ENCODE data around the gene IPCEF1. TPM values are rescaled to one million over a fixed set of nuclear protein-coding genes. Genes with fewer than 3 reads are reported as not detected.

IPCEF1 gene
- total RNA-seq, 1 experiment from 2014 or later = 0.48 TPM

DNA sequence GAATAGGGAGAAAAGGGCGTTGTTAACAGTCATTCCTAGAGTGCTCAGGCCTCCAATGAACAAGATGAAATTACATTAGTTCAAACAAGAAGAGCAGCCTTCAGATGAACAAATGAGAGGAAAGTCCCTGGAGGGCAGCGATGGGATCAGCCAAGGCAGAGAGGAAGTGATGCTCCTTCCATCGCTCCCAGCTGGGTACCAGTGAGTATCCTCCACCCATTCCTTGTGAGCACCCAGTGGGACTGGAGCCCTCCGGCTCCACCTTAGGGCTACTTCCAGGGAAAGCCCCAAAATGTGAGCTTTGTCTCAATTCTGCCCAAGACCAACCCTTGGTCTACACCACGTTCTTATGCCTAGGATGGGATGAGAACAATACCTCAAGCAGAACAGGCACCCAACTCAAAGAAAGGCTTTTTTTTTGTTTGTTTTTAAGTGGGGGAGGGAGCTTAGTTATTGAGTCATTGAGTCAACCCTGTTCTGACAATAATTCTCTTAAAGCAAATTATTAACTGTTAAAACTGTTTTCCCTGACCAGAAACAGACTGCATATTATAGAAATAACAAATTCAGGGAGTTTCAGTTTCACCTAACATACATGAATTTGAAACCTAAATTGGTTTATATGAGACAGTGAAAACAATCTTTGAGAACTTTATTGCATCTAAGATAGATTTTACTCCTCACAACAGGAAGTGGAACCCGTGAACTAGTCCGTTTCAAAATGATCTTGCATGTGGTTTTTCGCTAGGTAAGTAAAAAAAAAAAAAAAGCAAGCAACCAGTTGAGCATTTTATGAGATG lies 106.9 kb downstream of the IPCEF1 start:
- 0 out of 5 replicates have a peak, but pooled peaks cover 0 to 2% of the 10 kb centered on the region in 2 experiments for H3K9me3 Mint-ChIP-seq
- Histone ChIP-seq H4K8ac (replicated peaks; ENCODE audit: insufficient read length, low read depth, low read length) (no peak overlapping the region), H2BK15ac (ENCODE audit: low read depth, low read length) (no peak overlapping the region), H2BK12ac (ENCODE audit: insufficient read length, low read depth, low read length) (no peak overlapping the region), H3K18ac (ENCODE audit: insufficient read length, low read depth, low read length) (no peak overlapping the region), H2AFZ (ENCODE audit: low read length) (no peak overlapping the region), H3K9me3 (ENCODE audit: control insufficient read depth, low read depth, low read length) (no peaks in the 10 kb centered on the region), H3K9ac (ENCODE audit: extremely low read depth, insufficient read length, low read length) (no peak overlapping the region), H3K27me3 (ENCODE audit: insufficient read depth, low read length) (no peaks in the 10 kb centered on the region), H3K23me2 (ENCODE audit: insufficient read length, low read depth, low read length, poor library complexity, severe bottlenecking) (no peaks in the 10 kb centered on the region), H3K79me1 (ENCODE audit: insufficient read depth, low read depth, low read length, poor library complexity, severe bottlenecking) (no peaks in the 10 kb centered on the region), H4K20me1 (ENCODE audit: control insufficient read depth, insufficient read depth, insufficient read length) (no peaks in the 10 kb centered on the region), H3T11ph (ENCODE audit: low read length) (no peak overlapping the region), H3K4ac (ENCODE audit: low read depth, low read length) (no peak overlapping the region), H2BK5ac (ENCODE audit: insufficient read length, low read length) (no peak overlapping the region), H3K4me1 (ENCODE audit: insufficient read depth, low read length) (peaks cover 3% of the 10 kb centered on the region; the same call in 1 of the 2 replicates), H3K23ac (ENCODE audit: insufficient read length, low read depth, low read length) (no peak overlapping the region), H3K4me2 (ENCODE audit: insufficient read depth, insufficient read length, low read length) (no peak overlapping the region), H3K56ac (ENCODE audit: insufficient read length, low read depth, low read length) (no peak overlapping the region), H2BK20ac (ENCODE audit: low read depth, low read length, poor library complexity, severe bottlenecking) (no peak overlapping the region), H4K91ac (ENCODE audit: insufficient read length, low read depth, low read length) (no peak overlapping the region), H4K5ac (ENCODE audit: insufficient read length, low read depth, low read length) (no peak overlapping the region), H3K27ac (ENCODE audit: insufficient read length, low read depth, low read length) (no peak overlapping the region), H3K79me2 (ENCODE audit: insufficient read depth, low read length) (no peaks in the 10 kb centered on the region), H2AK5ac (ENCODE audit: insufficient read length, low read length) (no peak overlapping the region), H3K14ac (ENCODE audit: insufficient read depth, low read length) (no peak overlapping the region), H2BK120ac (ENCODE audit: low read depth, low read length, poor library complexity, severe bottlenecking) (no peak overlapping the region)
- WGBS (ENCODE audit: extremely low coverage, insufficient read length, low lambda C conversion rate) = no CpG with 5 or more reads among the region's 8 CpGs
- no peak for DNase-seq
- no peak for TF ChIP-seq CTCF (conservative IDR thresholded peaks at IDR 0.05)
- peaks cover 33 to 43% of the 10 kb centered on the region in 2 experiments for H3K4me1 Mint-ChIP-seq
- no peaks in the 10 kb centered on the region for H3K36me3 Mint-ChIP-seq (ENCODE audit: insufficient read depth in 1 of 3, low read depth in 3 of 3)
- H3K4me3 Mint-ChIP-seq = no peak overlapping the region
- H3K27me3 Mint-ChIP-seq (ENCODE audit: low read depth) = no peaks in the 10 kb centered on the region
- H3K27ac Mint-ChIP-seq = no peak overlapping the region; a peak in 1 of 7 replicates

Data from H9 (cell line).